Neural cell (in vitro differentiated cells): ENCODE results near the gene DUOX1. TPM values are rescaled to one million over a fixed set of nuclear protein-coding genes. Genes with fewer than 3 reads are reported as not detected.

Experiments used
- H2AFZ ChIP-seq: fragments of 200-600, 300-800 bp; sonication (generic), shearing (Covaris generic); 2 replicates; pipeline ENCODE4 v1.6.0; 2014; ENCODE audit warnings: low read depth, mild to moderate bottlenecking, antibody characterized with exemption, low read length, moderate library complexity
- H3F3A ChIP-seq: fragments of 200-600 bp; shearing (Covaris generic); 2 replicates; pipeline ENCODE4 v1.6.1; 2016; ENCODE audit warnings: mild to moderate bottlenecking, moderate library complexity, mixed read lengths, antibody characterized with exemption, low read length; ENCODE audit not compliant: insufficient read depth, poor library complexity, severe bottlenecking
- H3K27ac ChIP-seq: fragments of 200-600, 300-800 bp; sonication (generic), shearing (Covaris generic); 2 replicates; pipeline ENCODE4 v1.5.1; 2014; ENCODE audit warnings: mild to moderate bottlenecking, low read length, moderate library complexity
- H3K27me3 ChIP-seq: fragments of 300-800, 200-600 bp; sonication (generic), shearing (Covaris generic); 2 replicates; pipeline ENCODE4 v1.6.0; 2014; ENCODE audit warnings: mild to moderate bottlenecking, low read depth, low read length, moderate library complexity; ENCODE audit not compliant: insufficient read depth
- H3K36me3 ChIP-seq: fragments of 300-800, 200-600 bp; sonication (generic), shearing (Covaris generic); 2 replicates; pipeline ENCODE4 v1.5.1; 2014; ENCODE audit warnings: mild to moderate bottlenecking, antibody characterized with exemption, low read length, moderate library complexity; ENCODE audit not compliant: insufficient read depth
- H3K4me2 ChIP-seq: fragments of 300-800, 200-600 bp; sonication (generic), shearing (Covaris generic); 2 replicates; pipeline ENCODE4 v1.6.0; 2014; ENCODE audit warnings: mild to moderate bottlenecking, low read length
- H3K4me3 ChIP-seq: fragments of 300-800, 200-600 bp; sonication (generic), shearing (Covaris generic); 2 replicates; pipeline ENCODE4 v1.5.1; 2014; ENCODE audit warnings: mild to moderate bottlenecking, low read length, moderate library complexity
- H3K79me2 ChIP-seq: fragments of 200-600 bp; shearing (Covaris generic); replicated peaks from 2 replicates; pipeline ENCODE4 v1.6.0; 2014; ENCODE audit warnings: mild to moderate bottlenecking, low read length, moderate library complexity; ENCODE audit not compliant: insufficient read depth
- H3K9ac ChIP-seq: fragments of 300-800, 200-600 bp; sonication (generic), shearing (Covaris generic); 2 replicates; pipeline ENCODE4 v1.6.1; 2016; ENCODE audit warnings: mild to moderate bottlenecking, low read length, mixed read lengths
- H3K9me2 ChIP-seq: fragments of 200-600 bp; shearing (Covaris generic); 2 replicates; pipeline ENCODE4 v1.6.1; 2016; ENCODE audit warnings: mild to moderate bottlenecking, low read length, mixed read lengths; ENCODE audit not compliant: insufficient read depth
- H3K9me3 ChIP-seq: fragments of 200-600, 300-800 bp; sonication (generic), shearing (Covaris generic); 2 replicates; pipeline ENCODE4 v1.6.1; 2016; ENCODE audit warnings: mild to moderate bottlenecking, mixed run types, low read length, moderate library complexity, mixed read lengths
- H4K20me1 ChIP-seq: fragments of 200-600 bp; shearing (Covaris generic); 2 replicates; pipeline ENCODE4 v1.6.1; 2016; ENCODE audit warnings: mild to moderate bottlenecking, mixed run types; ENCODE audit not compliant: insufficient read depth
- EP300 ChIP-seq: fragments of 450-650 bp; conservative IDR thresholded peaks from 2 replicates; pipeline ENCODE4 v1.6.1; 2014; ENCODE audit warnings: antibody characterized with exemption, mild to moderate bottlenecking, moderate library complexity; ENCODE audit not compliant: poor library complexity, severe bottlenecking
- MXI1 ChIP-seq: fragments of 450-650 bp; conservative IDR thresholded peaks from 2 replicates; pipeline ENCODE4 v1.6.1; 2014; ENCODE audit warnings: antibody characterized with exemption, mild to moderate bottlenecking; ENCODE audit not compliant: poor library complexity, severe bottlenecking
- POLR2AphosphoS5 ChIP-seq: IDR thresholded peaks from 2 replicates; pipeline ENCODE4 v1.6.1; 2012
- RAD21 ChIP-seq: fragments of 450-650 bp; conservative IDR thresholded peaks from 2 replicates; pipeline ENCODE4 v1.6.1; 2014; ENCODE audit warnings: antibody characterized with exemption, mild to moderate bottlenecking, moderate library complexity
- REST ChIP-seq: IDR thresholded peaks from 2 replicates; pipeline ENCODE4 v1.6.1; 2012; ENCODE audit warnings: borderline replicate concordance
- SMC3 ChIP-seq: fragments of 450-650 bp; conservative IDR thresholded peaks from 2 replicates; pipeline ENCODE4 v1.6.1; 2014; ENCODE audit warnings: antibody characterized with exemption, mild to moderate bottlenecking, moderate library complexity; ENCODE audit not compliant: poor library complexity
- TAF1 ChIP-seq: IDR thresholded peaks from 2 replicates; pipeline ENCODE4 v1.6.1; 2012; ENCODE audit warnings: low read depth
- polyA plus RNA-seq: library from polyadenylated mRNA; depleted of rRNA; stranded (reverse); fragments of >200 nt; gene quantifications from 2 replicates; pipeline ENCODE4 v1.2.3, GENCODE V29; 2014

The DUOX1 gene
- polyA plus RNA-seq, 1 donor from 2014 or later = not detected

GRCh38 chr15:45174577-45174976 is 44.8 kb downstream of the DUOX1 start:
- no peaks in the 10 kb centered on the region for H3F3A ChIP-seq
- no peak overlapping the region for H3K4me2 ChIP-seq
- no peaks in the 10 kb centered on the region for H3K9me2 ChIP-seq
- H3K27ac ChIP-seq = no peak overlapping the region
- no peak for TF ChIP-seq REST
- TF ChIP-seq MXI1 = no peak
- TF ChIP-seq EP300 = no peak
- no peaks in the 10 kb centered on the region for H3K36me3 ChIP-seq
- no peaks in the 10 kb centered on the region for H4K20me1 ChIP-seq
- no peak overlapping the region for H3K9ac ChIP-seq
- no peaks in the 10 kb centered on the region for H3K9me3 ChIP-seq
- no peaks in the 10 kb centered on the region for H3K27me3 ChIP-seq
- peaks cover 12% of the 10 kb centered on the region for H3K79me2 ChIP-seq
- H2AFZ ChIP-seq = no peak overlapping the region
- no peak overlapping the region for H3K4me3 ChIP-seq

- no peak overlapping the region for H2AFZ ChIP-seq
- no peak overlapping the region for H3K9ac ChIP-seq
- no peaks in the 10 kb centered on the region for H3K9me3 ChIP-seq
- no peak overlapping the region for H3K4me3 ChIP-seq
- no peaks in the 10 kb centered on the region for H3K9me2 ChIP-seq
- H3K27me3 ChIP-seq = no peaks in the 10 kb centered on the region
- no peak for TF ChIP-seq TAF1
- H3K4me2 ChIP-seq = no peak overlapping the region
- H3F3A ChIP-seq = no peaks in the 10 kb centered on the region
- peaks cover 39% of the 10 kb centered on the region for H3K79me2 ChIP-seq
- no peaks in the 10 kb centered on the region for H4K20me1 ChIP-seq
- H3K27ac ChIP-seq = no peak overlapping the region
- H3K36me3 ChIP-seq = no peaks in the 10 kb centered on the region
Measured at GRCh38 chr15:45177285-45177684, 47.5 kb downstream of the DUOX1 start.

GRCh38 chr15:45179221-45179985 is 49.6 kb downstream of the DUOX1 start:
- H3K36me3 ChIP-seq = no peaks in the 10 kb centered on the region
- peaks cover 51% of the 10 kb centered on the region for H3K79me2 ChIP-seq
- H3K9me2 ChIP-seq = no peaks in the 10 kb centered on the region
- H2AFZ ChIP-seq = no peak overlapping the region
- no peaks in the 10 kb centered on the region for H4K20me1 ChIP-seq
- no peaks in the 10 kb centered on the region for H3F3A ChIP-seq
- no peak overlapping the region for H3K27ac ChIP-seq
- H3K9ac ChIP-seq = no peak overlapping the region
- H3K27me3 ChIP-seq = no peaks in the 10 kb centered on the region
- no peak for TF ChIP-seq EP300
- TF ChIP-seq POLR2AphosphoS5 = no peak
- TF ChIP-seq RAD21 = no peak
- TF ChIP-seq SMC3 = no peak
- H3K4me2 ChIP-seq = no peak overlapping the region
- no peak overlapping the region for H3K4me3 ChIP-seq
- no peaks in the 10 kb centered on the region for H3K9me3 ChIP-seq
